Hindlimb muscle (tissue), 1 donor: ENCODE results near the gene NTF3. TPM values are rescaled to one million over a fixed set of nuclear protein-coding genes. Genes with fewer than 3 reads are reported as not detected.
"Not testable (repeated sequence)": the region's sequence is repeated elsewhere in the genome, so short reads cannot be mapped to it uniquely, and the experiment has no call there.

Source experiments
- DNase-seq: peaks from one replicate; pipeline ENCODE4 v3.0.0-alpha.2; 2013
- polyA plus RNA-seq: library from polyadenylated mRNA; unstranded; fragments of 120-200 nt; gene quantifications from one replicate; pipeline ENCODE4 v1.2.1, GENCODE V29; 2013; ENCODE audit not compliant: insufficient read length

Gene NTF3
- polyA plus RNA-seq, 1 donor, result 2.4 TPM

DNA sequence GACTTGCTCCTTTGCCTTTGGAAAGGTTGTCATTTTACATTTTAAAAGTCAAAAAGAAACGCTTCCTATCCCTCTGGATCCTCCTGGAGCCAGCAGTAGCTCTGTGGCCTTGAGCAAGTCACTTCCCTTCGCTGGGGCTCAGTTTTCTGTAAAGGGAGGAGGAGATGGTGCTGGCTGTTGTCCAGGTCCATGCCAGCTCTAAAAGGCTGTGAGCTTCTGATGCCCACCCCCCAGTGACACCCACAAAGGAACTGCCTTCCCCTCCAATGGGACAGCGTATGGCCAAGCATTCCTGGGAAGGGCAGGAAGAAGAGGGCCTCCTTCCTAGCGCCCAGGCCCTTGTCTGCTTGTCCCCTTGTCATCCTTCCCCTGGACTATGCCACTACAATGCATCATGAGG is 81.5 kb downstream of the NTF3 start:
- DNase-seq, result no peak

DNA sequence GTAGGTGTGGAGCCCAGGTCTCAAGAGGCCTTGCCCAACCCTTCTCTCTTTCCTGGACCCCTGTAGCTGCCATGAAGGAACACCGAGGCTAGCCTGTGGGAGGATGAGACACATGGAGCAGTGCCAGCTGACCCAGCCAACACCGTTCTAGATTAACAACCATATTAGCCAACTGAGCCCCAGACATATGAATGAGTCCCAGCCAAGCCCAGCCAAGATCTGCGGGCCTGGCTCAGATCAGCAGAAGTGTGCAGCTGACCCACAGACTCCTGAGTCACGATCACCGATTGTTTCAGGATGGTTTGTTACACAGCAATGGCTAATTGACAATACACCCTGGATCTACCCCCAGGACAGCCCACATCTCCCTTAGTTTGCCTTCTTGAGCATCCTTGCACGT is 82.1 kb downstream of the NTF3 start:
- no peak for DNase-seq

- no peak for DNase-seq
These were observed 82.6 kb downstream of the NTF3 start for GRCh38 chr12:5514545-5514944.

DNA sequence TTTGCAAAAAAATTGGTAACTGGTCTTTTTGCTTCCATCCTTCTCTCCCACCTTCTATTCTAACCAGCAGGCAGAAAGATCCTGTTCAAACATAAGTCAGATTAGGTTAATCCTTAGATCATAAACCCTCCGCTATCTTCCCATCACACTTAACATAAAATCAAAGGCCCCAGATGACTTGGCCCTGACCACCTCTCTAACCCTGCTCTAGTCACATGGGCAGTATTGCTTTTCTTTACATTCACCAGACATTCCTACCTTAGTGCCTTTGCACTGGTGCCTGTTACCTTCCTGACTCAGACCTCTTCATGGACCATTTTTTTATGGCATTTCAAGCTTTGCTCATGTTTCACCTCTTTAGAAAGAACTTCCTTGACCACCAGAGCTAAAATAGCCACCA is 83.5 kb downstream of the NTF3 start:
- DNase-seq, result no peak

- no peak for DNase-seq
These were observed 84.7 kb downstream of the NTF3 start for GRCh38 chr12:5516371-5517241.

GRCh38 chr12:5518584-5519365 is 86.9 kb downstream of the NTF3 start:
- DNase-seq, result no peak

GRCh38 chr12:5520037-5520436 is 88.1 kb downstream of the NTF3 start:
- no peak for DNase-seq

- DNase-seq, result no peak
These were observed 88.9 kb downstream of the NTF3 start for GRCh38 chr12:5520831-5521230.

GRCh38 chr12:5521456-5522325 is 89.8 kb downstream of the NTF3 start:
- DNase-seq, result no peak

DNA sequence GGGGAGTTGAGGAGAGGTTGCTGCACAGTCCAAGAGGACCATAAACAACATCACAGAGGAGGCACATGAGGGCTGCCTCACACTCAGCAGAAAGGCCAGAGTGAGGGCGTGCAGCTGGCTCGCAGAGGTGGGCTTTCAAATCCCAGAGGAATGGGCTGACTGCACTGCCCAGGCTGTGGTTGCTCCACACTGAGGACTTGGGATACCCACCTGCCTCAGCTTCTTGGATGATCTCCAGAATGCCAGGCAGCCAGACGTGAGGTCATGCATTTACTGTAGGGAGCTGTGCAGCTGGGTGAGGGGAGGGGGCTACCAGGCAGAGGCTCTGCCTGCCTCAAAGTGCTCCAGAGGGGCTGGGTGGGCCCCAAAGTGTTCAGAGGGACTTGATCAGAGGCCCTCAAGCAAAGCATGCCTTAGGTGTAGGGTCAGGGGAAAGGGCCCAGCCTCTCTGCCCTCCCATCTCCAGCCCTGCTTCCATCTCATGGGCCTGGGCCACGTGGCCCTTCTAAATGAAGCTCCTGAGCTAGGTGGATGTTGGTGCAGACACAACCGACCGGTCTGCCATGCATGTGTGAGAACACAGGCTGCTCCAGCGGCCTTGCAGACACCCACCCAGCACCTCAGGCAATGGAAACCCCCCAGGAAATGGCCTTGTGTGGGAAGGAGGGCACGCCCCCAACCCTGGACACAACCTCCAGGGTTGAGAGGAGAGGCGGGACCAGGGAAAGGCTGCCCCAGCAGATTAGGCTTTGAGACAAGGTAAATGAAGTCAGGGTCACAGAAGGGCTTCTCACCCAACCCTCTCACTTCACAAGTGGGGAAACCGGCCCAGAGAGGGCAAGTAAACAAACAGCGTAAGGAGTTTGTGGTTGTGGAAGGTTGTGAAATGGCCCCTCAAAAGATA is 90.8 kb downstream of the NTF3 start:
- no peak for DNase-seq

GRCh38 chr12:5523396-5524115 is 91.6 kb downstream of the NTF3 start:
- DNase-seq, result no peak

DNA sequence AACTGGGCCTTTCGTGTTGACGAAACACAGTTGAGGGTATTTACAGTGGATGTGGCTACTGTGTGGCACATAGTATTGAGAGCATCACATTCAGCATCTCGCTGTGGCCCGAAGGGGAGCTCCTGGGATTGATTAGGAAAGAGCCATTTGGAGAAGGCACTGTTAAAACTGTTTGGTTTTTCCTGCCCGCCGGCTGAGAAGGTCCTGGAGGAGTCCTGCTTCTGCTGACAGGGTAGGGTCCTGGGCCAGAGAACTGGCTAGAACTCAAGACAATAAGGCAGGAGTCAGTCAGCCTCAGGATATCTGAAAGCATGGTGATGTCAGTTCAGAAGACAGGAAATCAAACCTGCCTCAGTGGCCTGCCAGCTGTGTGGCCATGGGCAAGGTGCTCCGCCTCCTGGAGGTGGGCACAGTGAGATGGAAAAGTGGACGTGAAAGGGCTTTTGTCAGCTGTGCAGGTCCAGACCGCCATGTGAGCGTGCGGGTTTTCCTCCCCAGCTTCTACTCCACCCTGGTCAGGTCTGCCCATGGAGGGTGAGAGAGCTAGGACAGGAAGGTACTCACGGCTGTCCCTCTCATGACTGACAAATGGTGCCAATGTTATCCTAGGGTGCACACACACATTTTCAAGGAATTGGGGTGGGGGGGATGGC is 92.3 kb downstream of the NTF3 start:
- DNase-seq, result no peak

DNA sequence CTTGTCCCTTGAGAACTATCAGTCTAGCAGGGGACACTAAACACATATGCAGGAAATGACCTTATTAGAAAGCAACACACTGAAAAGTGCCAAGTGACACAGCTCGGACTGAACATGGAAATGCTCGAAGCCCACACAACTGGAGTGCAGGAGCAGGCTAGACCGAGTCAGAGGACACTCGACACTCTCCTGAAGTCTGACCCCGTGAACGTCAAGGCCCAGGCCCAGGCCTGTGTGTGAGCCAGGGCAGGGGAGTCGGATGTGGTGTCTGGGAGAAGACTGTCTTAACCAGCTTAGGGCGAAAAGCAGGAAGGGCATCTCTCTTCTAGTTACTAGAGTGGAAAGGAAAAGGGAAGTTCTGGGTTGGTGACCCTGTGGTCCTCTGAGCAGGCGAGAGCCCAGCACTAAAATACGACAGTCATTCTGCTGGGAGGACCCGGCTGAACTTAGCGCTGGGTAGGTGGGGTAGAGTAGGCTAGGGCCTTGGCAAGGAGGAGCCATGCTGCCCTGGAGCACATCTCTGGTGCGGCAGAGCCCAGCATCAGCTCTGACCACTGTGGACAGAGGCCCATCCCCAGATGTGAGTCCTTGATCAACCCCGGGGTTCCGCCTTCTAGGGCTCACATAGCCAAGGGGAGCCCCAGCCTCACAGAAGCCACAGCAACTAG is 93.0 kb downstream of the NTF3 start:
- DNase-seq, result no peak

DNA sequence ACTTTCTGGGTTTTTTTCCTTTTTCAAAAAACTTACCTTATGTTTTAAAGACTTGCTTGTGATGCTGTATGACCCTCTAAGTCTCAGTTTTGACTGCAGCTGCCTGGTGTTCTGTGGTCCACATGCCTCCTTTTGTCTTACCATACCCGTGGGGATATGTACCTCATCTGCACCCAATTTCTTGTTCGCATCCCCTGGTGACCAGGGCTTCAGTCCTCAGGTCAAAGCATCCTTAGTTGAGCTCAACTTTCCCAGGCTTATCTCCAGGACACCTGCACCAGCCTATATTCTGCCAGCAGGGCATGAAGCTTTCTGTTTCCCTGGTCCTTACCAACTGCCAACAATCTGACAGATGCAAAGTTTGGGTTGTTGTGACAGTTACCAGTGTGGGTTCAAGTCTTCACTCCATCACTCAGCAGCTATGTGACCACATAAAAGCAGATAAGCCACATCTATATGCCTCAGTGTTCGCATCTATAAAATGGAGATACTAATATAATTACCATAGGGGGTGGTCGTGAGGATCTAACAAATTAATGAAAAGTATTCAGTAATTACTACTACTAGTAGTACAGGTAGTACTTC is 94.0 kb downstream of the NTF3 start:
- no peak for DNase-seq

DNA sequence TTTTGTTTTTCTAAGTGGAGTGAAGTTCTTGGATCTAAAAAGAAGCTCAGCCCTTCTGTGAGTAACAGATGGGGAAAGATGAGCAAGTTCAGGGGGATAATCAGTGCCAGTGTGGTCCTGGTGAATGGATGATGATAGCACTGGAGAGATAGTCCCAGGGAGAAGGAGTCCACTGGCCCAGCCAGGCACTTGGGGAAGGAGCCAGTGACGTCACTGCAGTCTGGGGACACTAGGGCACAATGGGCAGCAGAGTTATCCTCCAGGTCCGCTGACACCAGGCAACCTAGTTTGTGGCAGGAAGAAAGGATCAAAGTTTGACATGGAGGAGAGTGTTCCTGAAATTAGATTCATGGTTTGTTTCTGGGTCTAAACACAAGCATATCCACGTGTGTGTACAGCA is 101.5 kb downstream of the NTF3 start:
- DNase-seq, result no peak

DNA sequence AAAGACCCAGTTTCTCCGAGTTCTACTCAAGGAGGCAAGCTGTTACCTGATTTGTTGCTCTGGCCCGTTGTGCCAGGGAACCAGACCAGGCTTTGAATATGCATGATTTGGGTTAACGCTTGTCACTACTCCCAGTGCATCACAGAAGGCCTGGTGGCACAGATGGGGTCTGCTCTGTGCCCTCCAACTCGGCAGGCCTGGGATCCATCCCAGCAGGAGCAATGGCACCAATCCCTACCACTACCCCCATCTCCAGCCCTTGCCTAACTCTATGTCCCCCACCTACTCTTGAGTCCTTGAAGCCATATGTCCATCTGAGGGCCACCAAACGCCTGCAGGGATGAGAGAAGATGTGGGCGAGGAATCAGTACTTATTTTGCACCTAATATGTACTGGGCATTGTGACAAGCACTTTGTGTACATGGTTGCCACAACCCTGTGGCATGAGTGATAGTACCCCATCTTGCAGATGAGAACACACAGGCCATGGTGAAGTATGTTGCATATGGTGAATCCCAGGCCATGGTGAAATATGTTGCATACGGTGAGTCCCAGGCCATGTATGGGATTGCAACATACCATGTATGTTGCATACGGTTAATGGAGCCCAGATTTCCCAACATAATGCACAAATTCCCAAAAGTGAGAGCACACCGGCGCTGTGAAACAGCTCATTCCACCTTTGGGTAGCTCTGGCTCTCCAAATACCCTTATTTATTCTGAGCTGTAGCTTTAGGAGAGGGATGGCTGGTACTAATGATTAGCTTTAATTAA is 102.7 kb downstream of the NTF3 start:
- DNase-seq, result no peak

DNA sequence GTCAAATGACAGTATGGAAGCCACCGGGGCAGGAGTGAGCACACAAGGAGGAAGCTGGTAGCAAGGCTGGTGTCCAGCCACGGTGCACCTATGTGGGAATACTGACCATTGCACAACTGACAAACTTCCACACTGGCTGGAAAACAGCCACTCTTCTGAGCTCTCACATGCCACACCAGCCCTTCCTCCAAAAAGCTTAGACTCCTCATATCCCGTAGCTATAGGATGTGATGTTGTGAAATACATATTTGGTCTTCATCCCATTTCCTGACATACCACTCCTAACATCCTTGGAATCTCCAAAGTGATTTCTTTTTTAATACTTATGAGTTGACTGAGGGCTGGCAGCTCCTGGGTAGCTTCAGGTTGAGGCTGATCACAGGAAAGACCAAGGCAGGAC is 103.6 kb downstream of the NTF3 start:
- DNase-seq, result no peak

- not testable (repeated sequence) for DNase-seq
These were observed 105.2 kb downstream of the NTF3 start for GRCh38 chr12:5537026-5537615.
